DMS114 treated with DMSO at 0.1 percent for 48 hours (cell line): ENCODE data around the gene ATP6V0B.

Experiments used
- DNase-seq: peaks from one replicate; lab custom pipeline; 2025; ENCODE audit not compliant: unreplicated experiment; lab: John Stamatoyannopoulos, UW

The ATP6V0B gene

DNA sequence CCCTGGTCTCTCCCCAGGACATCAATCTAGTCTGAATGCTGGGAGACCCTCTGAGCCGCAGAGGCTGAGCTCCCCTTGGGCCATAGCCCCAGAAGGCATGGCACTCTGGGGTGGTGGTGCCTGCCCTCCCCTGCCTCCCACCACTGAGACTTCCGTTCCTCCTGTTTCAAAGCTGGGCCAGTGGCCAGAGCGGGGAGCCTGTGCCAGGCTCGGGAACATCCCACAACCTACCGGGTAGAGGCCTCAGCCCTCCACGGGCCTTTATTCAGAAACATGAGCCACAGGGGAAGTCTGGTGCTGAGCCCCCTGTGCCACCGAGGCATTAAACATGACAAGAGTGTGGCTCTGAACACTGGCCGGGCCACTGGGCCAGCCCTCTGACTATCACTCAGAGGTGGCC is 24.7 kb downstream of the ATP6V0B start:
- no peak for DNase-seq

DNA sequence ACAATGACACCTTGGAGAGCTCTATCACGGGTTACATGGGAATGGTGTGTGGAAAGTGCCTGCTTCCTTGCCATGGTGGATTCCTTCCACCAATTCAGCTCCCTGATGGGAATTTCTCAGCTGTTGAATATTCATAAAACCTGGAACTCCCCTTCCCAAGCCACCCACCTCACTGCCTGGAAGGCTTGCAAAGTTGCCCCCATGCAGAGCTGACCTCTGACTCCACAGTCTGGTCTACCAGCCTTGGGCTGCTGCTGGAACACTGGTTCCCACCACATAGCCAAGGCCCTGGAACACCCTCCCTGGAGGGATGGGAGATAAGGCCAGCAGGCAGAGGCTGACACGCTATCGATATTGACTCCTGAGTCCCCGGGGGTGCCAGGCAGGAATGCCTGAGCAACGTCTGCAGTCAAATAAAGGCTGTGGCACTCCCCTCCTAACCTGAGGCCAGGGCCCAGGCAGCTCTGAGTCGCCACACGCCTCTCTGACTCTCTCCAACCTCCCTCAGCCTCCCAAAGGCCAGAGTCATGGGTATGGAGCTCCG is 25.4 kb downstream of the ATP6V0B start:
- no peak for DNase-seq

DNA sequence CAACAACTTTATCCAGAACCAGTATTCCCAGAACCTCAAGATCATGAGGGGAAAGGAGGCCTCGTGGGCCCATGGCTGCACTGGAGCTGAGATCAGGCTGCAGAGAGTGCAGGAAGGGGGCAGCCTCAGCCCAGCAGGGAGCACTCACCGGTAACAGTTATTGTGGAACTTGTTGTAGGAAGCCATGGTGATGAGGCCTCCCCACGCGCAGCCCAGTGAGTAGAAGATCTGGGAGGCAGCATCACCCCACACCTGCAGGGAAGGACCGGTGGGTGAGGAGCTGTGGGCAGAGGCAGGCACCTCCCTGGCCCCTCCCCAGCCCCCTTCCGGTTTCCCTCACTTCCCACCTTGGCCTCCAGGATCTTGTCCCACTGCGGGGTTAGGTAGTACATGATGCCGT is 27.4 kb downstream of the ATP6V0B start:
- DNase-seq, result no peak

DNA sequence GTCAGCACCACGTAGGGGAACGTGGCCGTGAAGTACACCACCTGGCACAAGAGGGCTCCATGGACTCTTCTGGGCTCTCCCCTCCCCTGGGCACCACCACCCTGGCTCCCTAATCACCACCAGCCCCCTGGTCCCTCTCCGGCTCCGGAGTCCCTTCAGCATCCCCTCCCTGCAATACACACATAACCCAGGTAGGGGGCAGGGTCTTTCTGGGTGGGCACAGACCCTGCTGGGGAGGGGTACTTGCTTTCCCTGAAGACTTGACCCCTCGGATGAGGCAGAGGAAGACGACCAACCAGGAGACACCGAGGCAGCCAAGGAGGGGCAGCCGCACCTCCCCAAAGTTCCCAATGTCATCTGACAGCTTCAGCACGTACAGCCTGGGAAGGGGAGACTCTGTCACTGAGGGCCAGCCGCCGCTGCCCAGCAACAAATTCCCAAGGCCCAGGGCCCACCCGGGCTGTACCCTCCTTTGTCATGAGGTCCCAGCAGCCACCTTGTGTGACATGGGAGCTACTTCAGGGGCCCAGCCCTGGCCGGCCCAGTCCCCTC is 27.9 kb downstream of the ATP6V0B start:
- no peak for DNase-seq

DNA sequence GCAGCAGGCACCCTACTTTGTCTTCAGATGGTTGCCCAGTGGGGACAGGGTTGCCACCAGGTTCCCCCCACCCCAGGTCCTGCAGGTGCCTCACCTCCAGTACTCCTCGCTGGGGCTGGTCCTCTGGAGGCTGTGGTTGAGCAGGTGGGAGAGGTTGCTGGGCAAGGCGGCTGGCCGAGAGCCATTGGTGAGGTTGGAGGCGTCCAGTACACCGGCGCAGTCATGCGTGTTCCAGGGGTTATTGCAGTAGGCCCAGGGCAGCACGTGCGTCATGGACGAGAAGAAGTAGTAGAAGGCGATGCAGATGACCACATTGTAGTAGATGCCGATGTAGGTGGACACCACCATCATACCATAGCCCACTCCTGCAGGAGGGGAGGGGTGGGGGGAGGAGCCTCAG is 33.5 kb downstream of the ATP6V0B start:
- DNase-seq, result no peak

DNA sequence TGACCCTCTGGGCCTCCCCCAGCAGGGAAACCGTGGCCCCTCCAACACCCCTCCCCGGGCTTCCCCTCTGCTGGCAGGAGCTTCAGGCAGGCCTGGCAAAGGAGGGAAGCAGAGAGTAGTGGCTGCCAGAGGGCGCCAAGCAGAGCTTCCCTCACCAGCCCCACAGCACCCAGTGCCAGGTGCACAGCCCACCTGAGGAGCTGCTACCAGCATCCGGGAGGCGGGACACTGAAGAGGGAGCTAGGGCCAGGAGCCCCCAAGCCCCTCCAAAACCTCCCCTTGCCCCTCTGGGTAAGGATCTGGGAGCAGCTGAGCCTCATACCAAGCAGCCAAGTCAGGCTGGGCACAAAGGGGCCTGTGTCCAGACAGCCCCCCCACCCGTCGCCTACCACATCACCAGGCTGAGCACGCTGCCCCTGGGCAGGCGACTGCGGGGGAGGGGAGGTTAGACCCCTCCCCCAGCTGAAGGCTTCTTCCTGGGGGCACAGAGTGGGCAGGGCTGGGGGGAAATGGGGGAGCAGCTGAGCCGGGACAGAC is 36.2 kb downstream of the ATP6V0B start:
- no peak for DNase-seq

DNA sequence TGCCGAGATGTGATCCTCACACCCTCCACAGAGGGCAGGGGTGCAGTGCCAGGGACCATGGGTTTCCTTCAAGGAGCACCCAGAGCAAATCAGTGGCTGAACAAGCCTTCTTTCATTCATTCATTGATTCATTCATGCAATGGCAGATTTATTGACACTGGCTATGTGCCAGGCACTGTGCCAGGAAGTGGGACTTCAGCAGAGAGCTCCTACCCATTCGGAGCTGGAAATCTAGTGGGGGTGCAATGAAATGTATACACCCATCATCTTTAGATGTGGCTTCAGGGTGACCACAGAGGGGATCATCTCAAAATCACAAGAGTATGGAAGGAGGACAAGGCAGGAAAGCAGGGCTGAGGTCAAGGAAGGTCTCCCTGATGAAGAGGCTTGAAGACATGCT is 37.6 kb downstream of the ATP6V0B start:
- DNase-seq, result no peak

DNA sequence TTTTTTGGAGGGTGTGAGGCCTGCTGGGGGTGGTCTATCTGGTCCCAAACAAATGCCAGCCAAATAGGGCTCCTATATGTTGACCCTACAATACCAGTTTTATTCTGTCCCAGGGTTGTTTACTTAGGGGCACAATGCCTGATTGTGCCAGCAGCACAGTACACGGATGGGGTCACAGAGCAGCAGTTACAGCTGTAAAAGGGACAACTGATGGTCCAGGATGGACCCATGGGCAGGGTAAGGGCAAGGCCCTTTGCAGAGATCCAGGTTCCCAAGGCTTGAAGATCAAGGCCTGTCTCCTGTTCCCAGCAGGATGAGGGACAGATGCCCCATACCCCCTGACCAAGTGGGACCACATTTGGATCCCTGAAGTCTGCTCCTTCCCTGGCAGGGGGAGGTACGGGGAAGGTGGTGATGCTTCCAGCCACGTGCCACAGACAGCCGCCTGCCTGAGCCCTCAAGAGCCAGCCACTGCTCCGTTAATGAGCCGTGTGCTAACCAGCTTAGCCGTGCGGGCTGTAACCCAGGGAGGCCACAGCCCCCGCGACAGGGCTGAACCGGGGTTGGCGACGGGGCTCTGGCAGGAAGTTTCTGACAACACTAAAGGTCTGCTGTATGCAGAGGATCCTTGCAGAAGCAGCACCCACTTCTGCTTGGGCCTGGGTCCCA is 38.3 kb downstream of the ATP6V0B start:
- no peak for DNase-seq

DNA sequence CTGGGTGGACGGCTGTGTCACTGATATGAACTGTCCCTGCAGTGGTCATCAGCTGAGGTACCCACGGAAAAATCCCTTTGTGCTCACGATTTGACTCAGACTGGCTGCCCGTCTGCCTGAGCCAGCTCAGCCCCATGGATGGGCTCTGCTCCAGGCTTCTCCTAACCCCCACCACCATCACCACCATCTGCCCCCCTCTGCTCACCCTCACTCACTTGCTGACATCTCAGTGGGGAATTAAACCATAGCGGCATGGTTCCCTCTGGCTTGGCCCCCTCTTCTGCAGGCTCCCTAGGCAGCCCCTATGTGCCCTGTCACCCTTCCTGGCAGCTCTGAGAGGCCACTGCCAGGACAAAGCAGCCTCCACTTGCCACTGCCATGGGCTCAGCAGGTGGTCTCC is 39.2 kb downstream of the ATP6V0B start:
- no peak for DNase-seq

DNA sequence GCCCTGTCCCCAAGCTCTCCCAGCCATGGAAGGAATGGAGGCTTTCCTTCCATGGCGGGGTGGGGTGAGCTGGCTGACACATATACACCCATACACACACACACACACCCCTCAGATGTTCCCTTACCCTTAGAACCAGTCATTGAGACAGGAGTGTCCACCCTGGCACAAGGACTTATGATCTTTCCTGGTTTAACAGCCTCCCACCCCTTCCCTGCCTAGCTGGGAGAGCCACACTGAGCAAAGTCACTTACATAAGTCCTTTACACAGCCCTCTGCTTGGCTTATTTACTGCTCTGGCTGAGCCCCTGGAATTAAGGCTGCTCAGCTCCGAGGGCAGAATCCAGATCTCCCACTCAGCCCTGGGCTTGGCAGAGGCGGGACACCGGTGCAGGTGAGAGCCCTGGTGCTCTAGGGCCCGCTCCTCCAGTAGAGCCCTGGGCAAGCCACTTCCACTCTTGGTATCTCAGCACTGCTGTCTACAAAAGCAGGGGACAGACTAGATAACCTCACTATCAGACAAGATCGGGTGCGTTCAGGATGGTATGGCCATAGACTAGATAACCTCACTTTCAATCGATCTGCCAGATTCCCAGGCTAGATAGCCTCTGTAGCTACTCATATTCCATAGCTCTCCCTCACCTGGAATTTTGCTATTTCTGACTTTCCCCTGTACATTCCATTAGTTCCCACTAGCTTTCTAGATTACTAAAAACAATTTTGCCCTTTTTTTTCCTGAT is 39.8 kb downstream of the ATP6V0B start:
- DNase-seq, result no peak

DNA sequence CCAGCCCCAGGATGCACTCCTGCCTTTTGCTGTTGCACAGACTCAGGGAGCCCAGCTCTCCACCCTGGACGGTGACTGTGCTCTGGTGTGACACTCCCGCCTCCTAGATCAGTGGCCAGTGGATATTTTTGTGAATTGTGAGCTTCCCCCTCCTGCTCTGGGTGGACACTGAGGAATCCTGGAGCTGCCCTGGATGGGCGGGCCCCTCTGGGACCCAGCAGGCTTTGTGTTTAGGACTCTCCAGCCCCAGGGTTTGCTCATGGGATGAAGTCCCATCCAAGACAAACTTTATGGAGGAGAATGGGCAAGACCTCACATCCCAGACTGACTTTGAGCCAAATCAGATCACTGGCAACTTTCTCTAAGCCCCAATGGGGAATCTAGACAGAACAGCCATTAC is 40.4 kb downstream of the ATP6V0B start:
- DNase-seq, result no peak

DNA sequence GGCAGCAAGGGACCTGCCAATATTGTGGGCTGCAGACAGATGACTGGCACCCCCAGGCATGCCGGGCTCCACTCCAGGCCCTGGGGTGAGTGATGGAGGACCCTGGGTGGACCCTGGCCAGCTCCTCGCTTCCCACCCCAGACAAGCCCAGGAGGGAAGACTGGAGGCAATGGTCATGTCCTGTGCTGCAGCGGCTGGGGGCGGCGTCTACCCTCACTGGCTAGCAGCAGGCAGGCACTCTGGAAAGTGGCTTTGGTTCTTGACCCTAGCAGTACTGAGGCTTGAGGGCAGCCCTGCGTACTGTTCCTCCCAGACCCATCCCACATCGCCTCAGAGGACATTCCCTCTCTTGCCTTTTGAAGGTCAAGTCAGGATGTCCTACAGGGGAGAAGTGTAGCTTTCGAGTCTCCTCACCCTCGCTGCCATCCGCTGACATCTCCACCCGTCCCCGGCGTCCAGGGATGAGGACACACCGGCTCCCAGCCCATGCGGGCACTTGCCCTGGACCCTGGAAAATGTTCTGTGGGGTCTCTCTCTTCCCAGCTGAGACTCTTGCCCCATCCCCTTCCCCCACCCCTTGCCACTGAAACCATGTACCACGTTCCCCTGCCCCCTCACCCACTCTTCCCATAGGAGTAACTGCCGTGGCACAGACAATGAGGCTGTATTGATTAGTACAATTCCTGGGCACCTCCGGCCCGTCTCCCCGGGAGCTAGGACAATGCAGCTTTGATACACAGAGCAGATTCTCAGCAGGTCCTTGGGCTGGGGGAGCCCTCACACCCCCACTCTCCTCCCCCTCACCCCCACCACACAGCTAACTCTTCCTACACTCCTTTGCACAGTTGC is 41.5 kb downstream of the ATP6V0B start:
- DNase-seq, result no peak

DNA sequence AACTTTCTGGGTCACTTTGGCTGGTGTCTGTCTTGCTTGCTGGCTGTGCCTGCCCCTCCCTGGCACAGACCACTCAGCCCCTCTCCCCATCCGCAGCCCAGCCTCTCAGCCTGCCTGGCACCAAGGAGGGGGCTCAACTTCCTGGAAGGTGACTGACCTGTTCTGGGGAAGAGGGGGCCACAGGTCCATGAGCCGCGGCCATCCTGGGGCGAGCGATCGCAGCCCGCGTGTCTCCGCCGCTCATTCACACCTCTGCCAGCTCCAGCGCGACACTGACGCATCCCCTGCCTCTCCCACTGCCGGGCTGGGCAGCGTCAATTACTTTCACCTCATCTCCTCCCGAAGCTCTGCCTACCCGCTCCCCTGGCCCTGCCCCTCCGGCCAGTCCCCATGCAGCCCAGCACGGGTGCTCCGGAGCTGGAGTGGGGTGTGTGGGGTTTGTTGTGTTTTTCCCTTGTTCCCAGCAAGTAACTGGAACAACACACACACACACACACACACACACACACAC is 42.2 kb downstream of the ATP6V0B start:
- no peak for DNase-seq

DNA sequence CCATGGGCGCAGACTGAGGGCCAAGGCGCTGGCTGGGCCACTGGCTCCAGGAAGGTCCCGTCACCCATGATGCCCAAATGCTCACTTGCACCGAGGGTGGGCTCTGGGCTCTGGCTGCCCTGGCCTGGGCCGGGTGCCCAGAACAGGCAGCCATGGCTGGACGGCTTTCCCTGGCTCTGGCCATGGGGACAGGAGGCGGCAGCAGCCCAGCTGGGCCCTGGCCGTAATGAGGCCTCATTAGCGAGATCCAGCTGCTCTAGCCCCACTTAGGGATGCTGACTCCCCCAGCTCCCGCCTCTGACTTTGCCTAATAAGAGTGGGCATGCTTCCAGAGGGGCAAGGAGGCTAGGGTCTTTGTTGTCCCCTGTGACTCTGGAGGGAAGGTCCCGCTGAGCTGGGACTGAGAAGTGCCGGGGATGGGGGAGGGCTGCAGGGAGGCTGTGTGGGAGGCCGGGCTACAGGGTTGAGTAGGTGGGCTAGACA is 44.7 kb downstream of the ATP6V0B start:
- DNase-seq, result no peak

DNA sequence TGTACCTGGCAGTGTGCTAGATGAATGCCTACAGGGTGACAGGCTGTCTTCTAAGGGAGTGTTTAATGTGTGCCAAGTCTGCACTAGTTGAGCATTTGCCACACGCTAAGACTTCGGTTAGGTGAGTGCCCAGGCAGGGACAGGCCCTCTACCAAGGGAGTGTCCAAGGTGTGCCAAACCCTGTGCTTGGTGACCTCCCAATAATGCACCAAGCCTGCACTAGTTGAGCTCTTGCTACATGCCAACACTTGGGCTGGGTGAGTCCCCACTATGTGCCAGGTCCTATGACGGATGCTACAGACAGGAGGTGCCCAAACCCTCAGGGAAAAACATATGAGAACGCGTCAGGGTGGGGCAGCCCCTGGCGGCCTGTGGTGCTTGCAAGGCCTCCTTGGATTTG is 45.7 kb downstream of the ATP6V0B start:
- DNase-seq, result no peak

DNA sequence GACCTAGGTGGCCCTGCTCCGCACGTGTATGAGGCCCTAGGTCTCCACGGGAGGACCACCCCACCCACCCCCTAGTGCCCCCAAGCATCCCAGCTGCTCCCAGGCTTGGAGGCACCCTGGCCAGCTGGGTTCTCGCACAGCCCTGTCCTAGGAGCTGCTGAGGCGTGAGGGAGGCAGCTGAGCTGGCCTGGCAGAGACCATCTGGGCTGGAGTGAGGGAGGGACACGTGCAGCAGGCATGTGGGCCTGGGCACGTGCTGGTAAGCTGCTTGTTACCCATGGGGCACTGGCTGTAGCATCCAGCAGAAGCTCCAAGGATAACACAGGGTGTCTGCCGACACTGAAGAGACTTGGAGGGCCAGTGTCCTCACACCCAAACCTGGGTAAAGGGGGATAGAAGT is 46.4 kb downstream of the ATP6V0B start:
- no peak for DNase-seq

DNA sequence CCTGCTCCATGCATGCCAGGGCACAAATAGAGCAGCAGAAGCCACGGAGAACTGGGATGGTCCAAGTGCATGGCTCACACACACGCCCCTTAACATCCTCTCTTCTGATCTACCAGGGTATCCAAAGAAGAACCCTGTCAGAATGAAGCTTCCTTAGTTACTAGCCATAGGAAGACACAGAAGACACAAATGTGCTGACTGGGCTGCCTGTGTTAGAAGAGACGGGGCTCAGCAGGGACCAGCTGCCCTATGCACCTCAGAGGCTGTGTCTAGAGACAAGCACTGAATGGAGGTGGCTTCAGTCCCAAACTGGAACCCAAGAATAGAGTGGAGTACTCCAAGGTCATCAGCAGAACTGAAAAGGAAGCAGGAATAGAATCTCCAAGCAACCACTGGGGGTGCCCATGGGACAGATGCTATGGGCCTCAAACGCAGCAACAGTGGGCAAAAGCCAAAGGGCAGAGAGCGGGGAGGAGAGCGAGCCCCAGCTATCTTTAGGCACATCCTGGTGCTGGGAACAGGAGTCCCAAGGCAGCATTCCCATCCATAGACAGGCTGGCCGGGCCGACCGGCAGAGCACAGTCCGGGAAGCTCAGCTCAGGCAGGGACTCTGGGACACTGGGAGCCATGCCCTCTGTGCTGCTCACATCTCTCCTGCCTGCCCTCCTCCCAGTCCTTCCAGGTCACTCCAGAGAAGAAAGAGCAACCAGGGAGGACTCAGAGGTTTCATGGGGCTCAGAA is 47.0 kb downstream of the ATP6V0B start:
- DNase-seq, result no peak

DNA sequence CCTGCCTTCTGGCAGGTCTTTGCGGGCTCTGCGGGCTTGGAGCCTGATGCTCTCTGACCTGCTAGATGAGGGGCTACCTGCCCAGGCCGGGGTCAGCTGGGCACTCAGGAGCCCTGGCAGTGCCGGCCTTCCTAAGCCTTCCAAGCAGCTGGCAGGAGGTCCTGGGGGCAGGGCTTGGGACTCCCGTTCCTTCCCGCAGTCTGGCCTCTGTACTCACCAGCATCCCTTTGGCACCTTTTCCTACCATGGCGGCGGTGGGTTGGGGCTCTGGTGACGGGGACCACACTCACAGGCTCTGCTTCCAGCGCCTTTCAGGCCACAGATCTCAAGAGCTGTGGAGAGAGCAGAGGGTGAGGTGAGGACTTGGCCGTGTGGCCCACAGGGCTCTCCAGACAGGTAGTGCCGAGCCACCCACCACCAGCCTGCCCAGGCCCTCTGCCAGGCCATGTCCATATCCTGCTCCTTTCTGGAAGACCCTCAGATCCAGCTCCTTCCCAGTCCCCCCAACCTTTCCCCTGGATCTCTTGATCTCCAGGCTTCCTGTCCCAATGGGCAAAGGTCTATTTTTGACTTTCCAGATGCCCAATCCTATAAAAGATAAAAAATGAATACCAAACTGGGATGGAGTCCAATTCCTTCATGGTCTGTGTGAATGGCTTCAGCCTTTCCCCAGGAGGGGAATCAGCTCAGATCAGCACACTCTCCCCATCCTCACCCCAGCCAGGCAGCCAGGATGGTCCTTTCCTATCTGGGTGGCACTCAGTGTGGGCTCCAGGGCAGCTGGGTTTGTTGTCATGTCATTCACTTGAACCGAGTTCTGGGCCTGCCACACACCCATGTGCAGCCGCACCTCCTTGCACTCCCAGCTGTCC is 49.5 kb downstream of the ATP6V0B start:
- no peak for DNase-seq

DNA sequence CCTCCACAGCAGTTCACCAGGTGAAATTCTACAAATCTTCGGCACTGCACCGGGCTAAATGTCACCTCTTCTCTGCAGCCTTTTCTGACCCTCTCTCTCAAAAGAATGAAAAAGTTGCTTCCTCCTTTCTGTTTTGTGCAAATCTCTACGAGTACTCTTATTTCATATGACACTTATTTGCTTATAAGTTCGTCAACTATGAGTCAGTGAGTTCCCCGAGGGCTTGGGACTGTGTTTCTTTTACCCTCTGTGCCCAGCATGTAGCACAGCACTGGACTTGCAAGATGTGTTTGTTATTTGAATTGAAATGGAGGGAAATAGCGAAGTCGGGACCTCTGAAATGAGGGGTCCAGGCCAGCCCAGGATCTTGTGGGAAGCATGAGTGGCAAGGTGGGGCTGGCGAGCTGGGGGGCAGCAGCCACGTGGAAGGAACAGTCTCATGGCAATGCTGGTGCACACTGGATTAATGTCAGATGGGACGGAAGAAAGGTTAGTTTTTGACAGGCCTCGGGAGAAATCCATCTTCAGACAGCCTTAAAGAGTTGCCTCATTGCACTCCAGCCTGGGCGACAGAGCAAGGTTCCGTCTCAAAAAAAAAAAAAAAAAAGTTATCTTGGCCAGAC is 50.3 kb downstream of the ATP6V0B start:
- no peak for DNase-seq
